HEK293 (cell line): ENCODE results near the gene ADK.
A peak's percentile ranks its signal among the peaks of the same experiment; 100 is the strongest.

Experiments
- CTCF ChIA-PET: fragments of 350-600 bp; formaldehyde crosslinking; extraction: SDS; loops from one replicate; lab custom pipeline; 2021; ENCODE audit warnings: antibody characterized with exemption; lab: Yijun Ruan, JAX
- POLR2A ChIA-PET: fragments of 300-600 bp; formaldehyde crosslinking; extraction: SDS; loops from one replicate; lab custom pipeline; 2020; ENCODE audit warnings: antibody characterized with exemption, inconsistent platforms; lab: Yijun Ruan, JAX
- H3K27ac ChIP-seq: fragments of 200-500 bp; sonication (Bioruptor generic); 2 replicates; pipeline ENCODE4 v1.5.1; 2014; ENCODE audit warnings: low read depth, low read length, control low read depth, inconsistent platforms; ENCODE audit errors: extremely low read depth
- H3K36me3 ChIP-seq, 2 experiments: fragments of 200-500 bp in 1 of 2; sonication (Bioruptor generic) in 1 of 2; 1 replicate in 1 of 2; 2 replicates in 1 of 2; pipeline ENCODE4 v1.5.1; 2014 to 2017; ENCODE audit warnings: inconsistent platforms in 2 of 2, low read length in 2 of 2; ENCODE audit not compliant: control insufficient read depth in 2 of 2, insufficient read depth in 1 of 2
- H3K4me1 ChIP-seq: fragments of 200-500 bp; sonication (Bioruptor generic); 2 replicates; pipeline ENCODE4 v1.5.1; 2014; ENCODE audit warnings: mild to moderate bottlenecking, low read length, inconsistent platforms; ENCODE audit not compliant: control insufficient read depth, insufficient read depth
- H3K4me3 ChIP-seq: 2 replicates; pipeline ENCODE4 v1.5.1; 2011; ENCODE audit warnings: low read depth, mild to moderate bottlenecking, control low read depth, low read length, moderate library complexity
- H3K9me3 ChIP-seq: fragments of 200-500 bp; sonication (Bioruptor generic); 2 replicates; pipeline ENCODE4 v1.5.1; 2014; ENCODE audit warnings: low read depth, low read length, inconsistent platforms; ENCODE audit not compliant: control insufficient read depth, insufficient read depth
- ELK4 ChIP-seq: IDR thresholded peaks from 2 replicates; pipeline ENCODE4 v1.6.1; 2011; ENCODE audit warnings: mild to moderate bottlenecking, low read depth, low read length, borderline replicate concordance
- GLIS1 ChIP-seq: fragments of 450-650 bp; formaldehyde crosslinking; IDR thresholded peaks from 2 replicates; pipeline ENCODE4 v1.5.1; 2016; ENCODE audit warnings: missing biosample characterization, missing genetic modification characterization
- HOXD13 ChIP-seq: sonication (generic); formaldehyde crosslinking; IDR thresholded peaks from 2 replicates; pipeline ENCODE4 v1.8.0; 2022; ENCODE audit warnings: missing genetic modification reagents, borderline replicate concordance
- KLF16 ChIP-seq: fragments of 450-650 bp; formaldehyde crosslinking; IDR thresholded peaks from 2 replicates; pipeline ENCODE4 v1.5.1; 2017; ENCODE audit warnings: missing biosample characterization, missing genetic modification characterization
- RBAK ChIP-seq: fragments of 450-650 bp; formaldehyde crosslinking; IDR thresholded peaks from 2 replicates; pipeline ENCODE4 v1.5.1; 2016; ENCODE audit warnings: missing biosample characterization, missing genetic modification characterization
- REPIN1 ChIP-seq: fragments of 450-650 bp; formaldehyde crosslinking; IDR thresholded peaks from 2 replicates; pipeline ENCODE4 v1.5.1; 2017; ENCODE audit warnings: missing biosample characterization, missing genetic modification characterization, low read depth
- ZBTB1 ChIP-seq: fragments of 450-650 bp; formaldehyde crosslinking; IDR thresholded peaks from 2 replicates; pipeline ENCODE4 v1.5.1; 2016; ENCODE audit warnings: missing biosample characterization, missing genetic modification characterization
- ZBTB10 ChIP-seq: fragments of 450-650 bp; formaldehyde crosslinking; IDR thresholded peaks from 2 replicates; pipeline ENCODE4 v1.5.1; 2016; ENCODE audit warnings: missing biosample characterization, missing genetic modification characterization
- ZBTB49 ChIP-seq: fragments of 450-650 bp; formaldehyde crosslinking; IDR thresholded peaks from 2 replicates; pipeline ENCODE4 v1.5.1; 2016; ENCODE audit warnings: missing biosample characterization, missing genetic modification characterization, low read depth
- ZBTB6 ChIP-seq: fragments of 450-650 bp; formaldehyde crosslinking; IDR thresholded peaks from 2 replicates; pipeline ENCODE4 v1.5.1; 2017; ENCODE audit warnings: missing biosample characterization, missing genetic modification characterization
- ZFP3 ChIP-seq: fragments of 450-650 bp; formaldehyde crosslinking; IDR thresholded peaks from 2 replicates; pipeline ENCODE4 v1.5.1; 2016; ENCODE audit warnings: low read depth, missing biosample characterization, missing genetic modification characterization
- ZNF121 ChIP-seq: fragments of 450-650 bp; formaldehyde crosslinking; IDR thresholded peaks from 2 replicates; pipeline ENCODE4 v1.5.1; 2016; ENCODE audit warnings: missing biosample characterization, missing genetic modification characterization
- ZNF211 ChIP-seq: fragments of 450-650 bp; formaldehyde crosslinking; IDR thresholded peaks from 2 replicates; pipeline ENCODE4 v1.5.1; 2016; ENCODE audit warnings: low read depth, missing biosample characterization, missing genetic modification characterization
- ZNF404 ChIP-seq: fragments of 450-650 bp; formaldehyde crosslinking; IDR thresholded peaks from 2 replicates; pipeline ENCODE4 v1.5.1; 2017; ENCODE audit warnings: missing biosample characterization, missing genetic modification characterization
- ZNF473 ChIP-seq: fragments of 450-650 bp; formaldehyde crosslinking; IDR thresholded peaks from 2 replicates; pipeline ENCODE4 v1.5.1; 2017; ENCODE audit warnings: missing biosample characterization, missing genetic modification characterization
- ZNF549 ChIP-seq: fragments of 450-650 bp; IDR thresholded peaks from 2 replicates; pipeline ENCODE4 v1.5.1; 2018; ENCODE audit warnings: missing biosample characterization, missing genetic modification characterization, mild to moderate bottlenecking, inconsistent platforms, moderate library complexity
- ZNF571 ChIP-seq: fragments of 450-650 bp; formaldehyde crosslinking; IDR thresholded peaks from 2 replicates; pipeline ENCODE4 v1.5.0; 2017; ENCODE audit warnings: missing biosample characterization, missing genetic modification characterization
- ZNF580 ChIP-seq: fragments of 450-650 bp; formaldehyde crosslinking; IDR thresholded peaks from 2 replicates; pipeline ENCODE4 v1.5.1; 2016; ENCODE audit warnings: missing biosample characterization, missing genetic modification characterization
- ZNF623 ChIP-seq: fragments of 450-650 bp; formaldehyde crosslinking; IDR thresholded peaks from 2 replicates; pipeline ENCODE4 v1.5.1; 2016; ENCODE audit warnings: missing biosample characterization, missing genetic modification characterization
- ZNF677 ChIP-seq: fragments of 450-650 bp; IDR thresholded peaks from 2 replicates; pipeline ENCODE4 v1.5.0; 2018; ENCODE audit warnings: missing biosample characterization, mild to moderate bottlenecking, missing genetic modification characterization, moderate library complexity
- ZSCAN16 ChIP-seq: fragments of 450-650 bp; formaldehyde crosslinking; IDR thresholded peaks from 2 replicates; pipeline ENCODE4 v1.5.1; 2016; ENCODE audit warnings: missing biosample characterization, missing genetic modification characterization
- ZSCAN23 ChIP-seq: fragments of 450-650 bp; formaldehyde crosslinking; IDR thresholded peaks from 2 replicates; pipeline ENCODE4 v1.5.1; 2016; ENCODE audit warnings: missing biosample characterization, missing genetic modification characterization
- ZXDB ChIP-seq: fragments of 450-650 bp; formaldehyde crosslinking; IDR thresholded peaks from 2 replicates; pipeline ENCODE4 v1.5.1; 2016; ENCODE audit warnings: missing biosample characterization, missing genetic modification characterization

ADK gene

GRCh38 chr10:74743401-74743800 lies 592.4 kb downstream of the ADK start:
- Histone ChIP-seq H3K36me3 (no peaks in the 10 kb centered on the region), H3K9me3 (no peaks in the 10 kb centered on the region), H3K4me1 (no peaks in the 10 kb centered on the region), H3K27ac (no peak overlapping the region), H3K4me3 (no peak overlapping the region)
- CTCF ChIA-PET, result no interaction called here
- POLR2A ChIA-PET, result no interaction called here
- TF ChIP-seq ELK4, result no peak
- no peak for TF ChIP-seq ZNF211 (tag by site-specific recombination)
- no peak for TF ChIP-seq ZNF677 (tag by site-specific recombination)
- no peak for TF ChIP-seq ZSCAN23 (tag by site-specific recombination)
- TF ChIP-seq ZNF473 (tag by site-specific recombination), result no peak
- TF ChIP-seq ZNF623 (tag by site-specific recombination), result no peak
- no peak for TF ChIP-seq ZBTB1
- no peak for TF ChIP-seq ZXDB (tag by site-specific recombination)
- TF ChIP-seq ZSCAN16 (tag by site-specific recombination), result no peak
- TF ChIP-seq REPIN1, result no peak
- no peak for TF ChIP-seq ZNF571
- TF ChIP-seq ZBTB6 (tag by site-specific recombination), result no peak
- no peak for TF ChIP-seq RBAK (tag by site-specific recombination)
- TF ChIP-seq ZNF549 (tag by site-specific recombination), result no peak
- TF ChIP-seq HOXD13 (CRISPR knock-in tag), result no peak

- Histone ChIP-seq H3K4me1 (no peaks in the 10 kb centered on the region), H3K36me3 (no peaks in the 10 kb centered on the region), H3K27ac (no peak overlapping the region), H3K4me3 (no peak overlapping the region), H3K9me3 (no peaks in the 10 kb centered on the region)
- TF ChIP-seq ZNF121 (tag by site-specific recombination), result peak; percentile 73
- TF ChIP-seq GLIS1 (tag by site-specific recombination), result peak; percentile 53; the same call in 1 of the 2 replicates
- TF ChIP-seq ZNF404 (tag by site-specific recombination), result no peak
- no peak for TF ChIP-seq ZFP3 (tag by site-specific recombination)
- TF ChIP-seq KLF16, result no peak
- no peak for TF ChIP-seq ZNF580 (tag by site-specific recombination)
- no peak for TF ChIP-seq ZBTB10 (tag by site-specific recombination)
- TF ChIP-seq ZBTB49, result no peak
- ChIA-PET CTCF (interaction anchor here (0.6 to 1.2 kb wide), 2 partner anchors 23 to 182 kb away, joined by 4 to 5 read pairs; no protein-coding TSS in a partner anchor), POLR2A (no interaction called here)
Observed at GRCh38 chr10:74745449-74745848, 594.4 kb downstream of the ADK start.
